HL-60 (cell line): ENCODE data around the gene IL12RB1.
A peak's percentile ranks its signal among the peaks of the same experiment; 100 is the strongest.
"Not testable (repeated sequence)": the region's sequence is repeated elsewhere in the genome, so short reads cannot be mapped to it uniquely, and the experiment has no call there.

Experiments
- DNase-seq, 2 experiments: peaks; one replicate each; pipeline ENCODE4 v3.0.0-alpha.2; 2010 to 2020; ENCODE audit warnings: low read depth in 1 of 2, low spot score in 1 of 2
- H3K27ac ChIP-seq: fragments of 250-450 bp; sonication (Bioruptor Pico); replicated peaks from 2 replicates; pipeline ENCODE4 v1.5.1; 2020; ENCODE audit warnings: mild to moderate bottlenecking, moderate library complexity
- H3K27me3 ChIP-seq: fragments of 250-450 bp; sonication (Bioruptor Pico); 2 replicates; pipeline ENCODE4 v1.5.1; 2021; ENCODE audit warnings: mild to moderate bottlenecking, moderate library complexity; ENCODE audit not compliant: insufficient read depth, poor library complexity, severe bottlenecking
- H3K4me3 ChIP-seq: replicated peaks from 2 replicates; pipeline ENCODE4 v1.5.1; 2011; ENCODE audit warnings: mild to moderate bottlenecking, control low read depth, low read length; ENCODE audit not compliant: insufficient read depth
- GABPA ChIP-seq: IDR thresholded peaks from 2 replicates; pipeline ENCODE4 v1.6.1; 2012; ENCODE audit warnings: low read depth
- POLR2AphosphoS5 ChIP-seq: IDR thresholded peaks from 2 replicates; pipeline ENCODE4 v1.6.1; 2012; ENCODE audit warnings: low read depth
- SPI1 ChIP-seq: IDR thresholded peaks from 2 replicates; pipeline ENCODE4 v1.6.1; 2012; ENCODE audit warnings: low read depth, mild to moderate bottlenecking, borderline replicate concordance
- TF ChIP-seq, protein P1 (sequence below): IDR thresholded peaks from 2 replicates; pipeline ENCODE4 v1.6.1; 2012; ENCODE audit warnings: low read depth; ENCODE audit not compliant: insufficient replicate concordance
- TF ChIP-seq, protein P2 (sequence below): IDR thresholded peaks from one replicate; pipeline ENCODE4 v1.5.1; 2011; ENCODE audit warnings: low read length, control low read depth, inconsistent platforms; ENCODE audit not compliant: insufficient read depth

Gene IL12RB1

DNA sequence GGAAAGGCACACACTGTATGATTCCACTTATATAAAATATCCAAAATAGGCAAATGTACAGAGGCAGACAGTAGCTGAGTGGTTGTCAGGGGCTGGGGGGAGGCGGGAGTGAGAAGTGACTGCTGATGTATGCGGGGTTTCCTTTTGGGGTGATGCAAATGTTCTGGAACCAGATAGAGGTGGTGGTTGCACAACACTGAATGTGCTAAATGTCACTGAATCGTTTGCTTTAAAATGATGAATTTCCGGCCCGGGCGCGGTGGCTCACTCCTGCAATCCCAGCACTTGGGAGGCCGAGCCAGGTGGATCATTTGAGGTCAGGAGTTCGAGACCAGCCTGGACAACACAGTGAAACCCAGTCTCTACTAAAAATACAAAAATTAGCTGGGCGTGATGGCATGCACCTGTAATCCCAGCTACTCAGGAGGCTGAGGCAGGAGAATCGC lies 2.4 kb upstream of the IL12RB1 start:
- peak overlapping the region; percentile 84 for H3K27ac ChIP-seq
- H3K27me3 ChIP-seq, H3K4me3 ChIP-seq: not testable (repeated sequence)
- peak; percentile 50; the same call in 1 of the 2 replicates for TF ChIP-seq GABPA
- peak; percentile 66 to 90 for DNase-seq

DNA sequence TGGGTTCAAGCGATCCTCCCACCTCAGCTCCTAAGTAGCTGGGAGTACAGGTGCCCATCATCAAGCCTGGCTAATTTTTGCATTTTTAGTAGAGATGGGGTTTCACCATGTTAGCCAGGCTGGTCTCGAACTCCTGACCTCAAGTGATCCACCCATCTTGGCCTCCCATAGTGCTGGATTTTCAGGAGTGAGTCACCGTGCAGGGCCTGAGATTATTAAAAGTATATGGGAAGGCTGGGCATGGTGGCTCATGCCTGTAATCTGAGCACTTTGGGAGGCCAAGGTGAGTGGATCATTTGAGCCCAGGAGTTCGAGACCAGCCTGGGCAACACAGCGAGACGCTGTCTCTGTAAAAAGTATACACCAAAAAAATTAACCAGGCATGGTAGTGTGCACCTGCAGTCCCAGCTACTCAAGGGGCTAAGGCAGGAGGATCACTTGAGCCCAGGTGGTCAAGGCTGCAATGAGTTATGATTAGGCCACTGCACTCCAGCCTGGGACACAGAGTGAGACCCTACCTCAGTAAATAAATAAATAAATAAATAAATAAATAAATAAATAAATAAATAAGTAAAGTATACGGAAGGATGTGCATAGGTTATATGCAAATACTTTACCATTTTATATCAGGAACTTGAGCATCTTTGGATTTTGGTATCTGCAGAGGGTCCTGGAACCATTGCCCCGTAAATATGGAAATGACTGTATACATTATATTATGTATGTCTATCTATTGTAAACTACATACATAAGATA lies 854 bp downstream of the IL12RB1 start:
- TF ChIP-seq SPI1, result no peak
- TF ChIP-seq GABPA, result no peak
- TF ChIP-seq, protein P1, sequence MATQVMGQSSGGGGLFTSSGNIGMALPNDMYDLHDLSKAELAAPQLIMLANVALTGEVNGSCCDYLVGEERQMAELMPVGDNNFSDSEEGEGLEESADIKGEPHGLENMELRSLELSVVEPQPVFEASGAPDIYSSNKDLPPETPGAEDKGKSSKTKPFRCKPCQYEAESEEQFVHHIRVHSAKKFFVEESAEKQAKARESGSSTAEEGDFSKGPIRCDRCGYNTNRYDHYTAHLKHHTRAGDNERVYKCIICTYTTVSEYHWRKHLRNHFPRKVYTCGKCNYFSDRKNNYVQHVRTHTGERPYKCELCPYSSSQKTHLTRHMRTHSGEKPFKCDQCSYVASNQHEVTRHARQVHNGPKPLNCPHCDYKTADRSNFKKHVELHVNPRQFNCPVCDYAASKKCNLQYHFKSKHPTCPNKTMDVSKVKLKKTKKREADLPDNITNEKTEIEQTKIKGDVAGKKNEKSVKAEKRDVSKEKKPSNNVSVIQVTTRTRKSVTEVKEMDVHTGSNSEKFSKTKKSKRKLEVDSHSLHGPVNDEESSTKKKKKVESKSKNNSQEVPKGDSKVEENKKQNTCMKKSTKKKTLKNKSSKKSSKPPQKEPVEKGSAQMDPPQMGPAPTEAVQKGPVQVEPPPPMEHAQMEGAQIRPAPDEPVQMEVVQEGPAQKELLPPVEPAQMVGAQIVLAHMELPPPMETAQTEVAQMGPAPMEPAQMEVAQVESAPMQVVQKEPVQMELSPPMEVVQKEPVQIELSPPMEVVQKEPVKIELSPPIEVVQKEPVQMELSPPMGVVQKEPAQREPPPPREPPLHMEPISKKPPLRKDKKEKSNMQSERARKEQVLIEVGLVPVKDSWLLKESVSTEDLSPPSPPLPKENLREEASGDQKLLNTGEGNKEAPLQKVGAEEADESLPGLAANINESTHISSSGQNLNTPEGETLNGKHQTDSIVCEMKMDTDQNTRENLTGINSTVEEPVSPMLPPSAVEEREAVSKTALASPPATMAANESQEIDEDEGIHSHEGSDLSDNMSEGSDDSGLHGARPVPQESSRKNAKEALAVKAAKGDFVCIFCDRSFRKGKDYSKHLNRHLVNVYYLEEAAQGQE, result no peak
- TF ChIP-seq POLR2AphosphoS5, result no peak
- TF ChIP-seq, protein P2, sequence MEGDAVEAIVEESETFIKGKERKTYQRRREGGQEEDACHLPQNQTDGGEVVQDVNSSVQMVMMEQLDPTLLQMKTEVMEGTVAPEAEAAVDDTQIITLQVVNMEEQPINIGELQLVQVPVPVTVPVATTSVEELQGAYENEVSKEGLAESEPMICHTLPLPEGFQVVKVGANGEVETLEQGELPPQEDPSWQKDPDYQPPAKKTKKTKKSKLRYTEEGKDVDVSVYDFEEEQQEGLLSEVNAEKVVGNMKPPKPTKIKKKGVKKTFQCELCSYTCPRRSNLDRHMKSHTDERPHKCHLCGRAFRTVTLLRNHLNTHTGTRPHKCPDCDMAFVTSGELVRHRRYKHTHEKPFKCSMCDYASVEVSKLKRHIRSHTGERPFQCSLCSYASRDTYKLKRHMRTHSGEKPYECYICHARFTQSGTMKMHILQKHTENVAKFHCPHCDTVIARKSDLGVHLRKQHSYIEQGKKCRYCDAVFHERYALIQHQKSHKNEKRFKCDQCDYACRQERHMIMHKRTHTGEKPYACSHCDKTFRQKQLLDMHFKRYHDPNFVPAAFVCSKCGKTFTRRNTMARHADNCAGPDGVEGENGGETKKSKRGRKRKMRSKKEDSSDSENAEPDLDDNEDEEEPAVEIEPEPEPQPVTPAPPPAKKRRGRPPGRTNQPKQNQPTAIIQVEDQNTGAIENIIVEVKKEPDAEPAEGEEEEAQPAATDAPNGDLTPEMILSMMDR, result no peak
- H3K27ac ChIP-seq, result no peak overlapping the region
- no peak overlapping the region for H3K4me3 ChIP-seq
- H3K27me3 ChIP-seq, result no peaks in the 10 kb centered on the region
- no peak for DNase-seq

DNA sequence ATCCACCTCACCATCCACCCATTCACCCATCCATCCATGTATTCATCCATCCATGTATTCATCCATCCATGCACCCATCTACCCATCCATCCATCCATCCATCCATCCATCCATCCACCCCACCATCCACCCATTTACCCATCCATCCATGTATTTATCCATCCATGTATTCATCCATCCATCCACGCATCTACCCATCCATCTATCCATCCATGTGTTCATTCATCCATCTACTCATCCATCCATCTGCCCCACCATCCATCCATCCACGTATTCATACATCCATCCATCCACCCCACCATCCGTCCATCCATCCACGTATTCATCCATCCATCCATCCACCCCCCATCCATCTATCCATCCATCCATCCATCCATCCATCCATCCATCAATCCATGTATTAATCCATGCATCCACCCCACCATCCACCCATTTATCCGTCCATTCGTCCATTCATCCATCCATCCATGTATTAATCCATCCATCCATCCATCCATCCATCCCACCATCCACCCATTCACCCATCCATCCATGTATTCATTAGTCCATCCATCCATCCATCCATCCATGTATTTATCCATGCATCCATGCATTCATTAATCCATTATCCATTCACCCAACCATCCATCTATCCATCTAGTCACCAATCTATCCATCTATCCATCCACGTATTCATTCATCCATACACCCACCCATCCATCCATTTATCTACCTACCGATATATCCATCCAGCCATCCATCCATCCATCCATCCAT lies 2.6 kb downstream of the IL12RB1 start:
- no peak for DNase-seq
- Histone ChIP-seq H3K27me3 (no peaks in the 10 kb centered on the region), H3K27ac (no peak overlapping the region), H3K4me3 (no peak overlapping the region)
- TF ChIP-seq SPI1 (no peak), GABPA (no peak), POLR2AphosphoS5 (no peak)
- TF ChIP-seq, protein P1, result no peak
- TF ChIP-seq, protein P2, result no peak

DNA sequence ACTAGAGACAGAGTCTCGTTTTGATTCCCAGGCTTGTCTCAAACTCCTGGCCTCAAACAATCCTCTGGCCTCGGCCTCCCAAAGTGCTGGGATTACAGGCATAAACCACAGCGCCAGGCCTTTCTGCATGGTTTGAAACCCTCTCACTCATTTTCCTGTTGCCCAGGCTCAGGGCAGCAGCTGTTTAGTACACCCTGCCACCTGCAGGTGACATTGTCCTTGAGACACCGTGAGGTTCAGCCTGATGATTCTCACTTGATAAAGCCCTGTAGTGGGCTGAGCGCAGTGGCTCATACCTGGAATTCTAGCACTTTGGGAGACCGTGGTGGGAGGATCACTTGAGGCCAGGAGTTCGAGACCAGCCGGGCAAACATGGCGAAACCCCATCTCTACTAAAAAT lies 12.5 kb downstream of the IL12RB1 start:
- no peak for DNase-seq
- Histone ChIP-seq H3K27ac (no peak overlapping the region), H3K27me3 (no peaks in the 10 kb centered on the region), H3K4me3 (no peak overlapping the region)
- no peak for TF ChIP-seq SPI1
- TF ChIP-seq POLR2AphosphoS5, result no peak
- TF ChIP-seq, protein P2, result no peak
- TF ChIP-seq, protein P1, result no peak
- no peak for TF ChIP-seq GABPA
